T-helper 2 cell (primary cell): ENCODE results near the gene ARHGAP24.

Experiments used
- DNase-seq, 5 experiments: peaks; one replicate each; pipeline versions ENCODE4 v3.0.0 to v3.0.0-alpha.2; 2012 to 2022

Gene ARHGAP24

GRCh38 chr4:85520765-85521749 is 46.1 kb downstream of the ARHGAP24 start:
- no peak for DNase-seq

GRCh38 chr4:85522277-85522676 is 47.3 kb downstream of the ARHGAP24 start:
- DNase-seq = no peak

- DNase-seq = no peak
Observed at GRCh38 chr4:85522836-85523235, 47.9 kb downstream of the ARHGAP24 start.

GRCh38 chr4:85527815-85528214 is 52.9 kb downstream of the ARHGAP24 start:
- no peak for DNase-seq

- no peak for DNase-seq
Observed at GRCh38 chr4:85531560-85532341, 56.8 kb downstream of the ARHGAP24 start.

GRCh38 chr4:85534120-85534519 is 59.2 kb downstream of the ARHGAP24 start:
- no peak for DNase-seq

- DNase-seq = no peak
Observed at GRCh38 chr4:85543832-85544231, 68.9 kb downstream of the ARHGAP24 start.

- no peak for DNase-seq
Observed at GRCh38 chr4:85544751-85545150, 69.8 kb downstream of the ARHGAP24 start.

- DNase-seq = no peak
Observed at GRCh38 chr4:85548116-85548515, 73.2 kb downstream of the ARHGAP24 start.

GRCh38 chr4:85548841-85549240 is 73.9 kb downstream of the ARHGAP24 start:
- no peak for DNase-seq

GRCh38 chr4:85555206-85555605 is 80.3 kb downstream of the ARHGAP24 start:
- no peak for DNase-seq

- DNase-seq = no peak
Observed at GRCh38 chr4:85556283-85556682, 81.3 kb downstream of the ARHGAP24 start.

GRCh38 chr4:85557016-85557901 is 82.3 kb downstream of the ARHGAP24 start:
- no peak for DNase-seq

GRCh38 chr4:85565761-85566480 is 91.0 kb downstream of the ARHGAP24 start:
- DNase-seq = no peak

GRCh38 chr4:85569730-85570299 is 94.9 kb downstream of the ARHGAP24 start:
- DNase-seq = no peak

GRCh38 chr4:85570388-85570787 is 95.4 kb downstream of the ARHGAP24 start:
- no peak for DNase-seq

GRCh38 chr4:85571008-85571407 is 96.1 kb downstream of the ARHGAP24 start:
- DNase-seq = no peak

- no peak for DNase-seq
Observed at GRCh38 chr4:85573270-85573669, 98.3 kb downstream of the ARHGAP24 start.

- no peak for DNase-seq
Observed at GRCh38 chr4:85577307-85577706, 102.4 kb downstream of the ARHGAP24 start.

- no peak for DNase-seq
Observed at GRCh38 chr4:85579942-85580341, 105.0 kb downstream of the ARHGAP24 start.

GRCh38 chr4:85580489-85580888 is 105.5 kb downstream of the ARHGAP24 start:
- no peak for DNase-seq

- no peak for DNase-seq
Observed at GRCh38 chr4:85587952-85588351, 113.0 kb downstream of the ARHGAP24 start.
